Left lung (tissue), 10 donors: ENCODE data around the gene MAP1B. TPM values are rescaled to one million over a fixed set of nuclear protein-coding genes. Genes with fewer than 3 reads are reported as not detected.
"Not testable (repeated sequence)": the region's sequence is repeated elsewhere in the genome, so short reads cannot be mapped to it uniquely, and the experiment has no call there.

Source experiments
- ATAC-seq: fragments of 200-7000 bp; cut with Tn5 transposase; one replicate; pipeline ENCODE4 v1.9.1; 2020; ENCODE audit warnings: moderate library complexity
- DNase-seq, 4 donors: peaks; one replicate each; pipeline ENCODE4 v3.0.0-alpha.2; 2013 to 2020
- H3K27ac ChIP-seq, 2 donors: fragments of 200-600 bp; sonication (generic) in 1 of 2; one replicate each; pipeline versions ENCODE4 v1.5.0 to v1.8.0; 2020 to 2021
- H3K27me3 ChIP-seq, 2 donors: fragments of 200-600 bp; sonication (generic) in 1 of 2; one replicate each; pipeline versions ENCODE4 v1.5.0 to v1.8.0; 2020 to 2021
- H3K36me3 ChIP-seq, 2 donors: fragments of 200-600 bp; sonication (generic) in 1 of 2; one replicate each; pipeline versions ENCODE4 v1.5.0 to v1.8.0; 2020 to 2021
- H3K4me1 ChIP-seq, 2 donors: fragments of 200-600 bp; one replicate each; pipeline ENCODE4 v1.8.0; 2021
- H3K4me3 ChIP-seq, 2 donors: fragments of 200-600 bp; sonication (generic) in 1 of 2; one replicate each; pipeline versions ENCODE4 v1.5.0 to v1.8.0; 2020 to 2021; ENCODE audit warnings: mild to moderate bottlenecking in 1 of 2
- H3K9me3 ChIP-seq, 2 donors: fragments of 200-600 bp; sonication (generic) in 1 of 2; one replicate each; pipeline versions ENCODE4 v1.5.0 to v1.8.0; 2020 to 2021
- CTCF ChIP-seq, 2 donors: fragments of 200-600 bp; sonication (generic) in 1 of 2; IDR thresholded peaks; one replicate each; pipeline versions ENCODE4 v1.5.0 to v1.8.0; 2021; ENCODE audit warnings: antibody characterized with exemption in 2 of 2
- intact Hi-C, 2 donors: fragments of 100-400 bp; cut with DNase I; formaldehyde crosslinking; loops; one replicate each; pipeline versions ENCODE4 v1.11.2 to v1.14.2; 2022
- polyA plus RNA-seq, 6 donors: library from polyadenylated mRNA; unstranded; fragments of 120-200 nt; gene quantifications; one replicate each; pipeline ENCODE4 v1.2.1, GENCODE V29; 2013; ENCODE audit not compliant: insufficient read length in 6 of 6
- total RNA-seq, 2 donors: library from RNA; stranded (reverse); fragmentation: NEBNext Ultra II Directional; extraction: Animal tissue kit (Norgen Biotek cat#: 25700); gene quantifications; one replicate each; pipeline ENCODE4 v1.2.1, GENCODE V29; 2021
- donor health status: DM: no; HTN: yes; CAD: no.
- donor health status: DM: no; HTN: no; CAD: no.

Gene MAP1B
- total and polyA plus RNA-seq, 8 donors, result 14.6 to 62.6 (median 23.3) TPM

DNA sequence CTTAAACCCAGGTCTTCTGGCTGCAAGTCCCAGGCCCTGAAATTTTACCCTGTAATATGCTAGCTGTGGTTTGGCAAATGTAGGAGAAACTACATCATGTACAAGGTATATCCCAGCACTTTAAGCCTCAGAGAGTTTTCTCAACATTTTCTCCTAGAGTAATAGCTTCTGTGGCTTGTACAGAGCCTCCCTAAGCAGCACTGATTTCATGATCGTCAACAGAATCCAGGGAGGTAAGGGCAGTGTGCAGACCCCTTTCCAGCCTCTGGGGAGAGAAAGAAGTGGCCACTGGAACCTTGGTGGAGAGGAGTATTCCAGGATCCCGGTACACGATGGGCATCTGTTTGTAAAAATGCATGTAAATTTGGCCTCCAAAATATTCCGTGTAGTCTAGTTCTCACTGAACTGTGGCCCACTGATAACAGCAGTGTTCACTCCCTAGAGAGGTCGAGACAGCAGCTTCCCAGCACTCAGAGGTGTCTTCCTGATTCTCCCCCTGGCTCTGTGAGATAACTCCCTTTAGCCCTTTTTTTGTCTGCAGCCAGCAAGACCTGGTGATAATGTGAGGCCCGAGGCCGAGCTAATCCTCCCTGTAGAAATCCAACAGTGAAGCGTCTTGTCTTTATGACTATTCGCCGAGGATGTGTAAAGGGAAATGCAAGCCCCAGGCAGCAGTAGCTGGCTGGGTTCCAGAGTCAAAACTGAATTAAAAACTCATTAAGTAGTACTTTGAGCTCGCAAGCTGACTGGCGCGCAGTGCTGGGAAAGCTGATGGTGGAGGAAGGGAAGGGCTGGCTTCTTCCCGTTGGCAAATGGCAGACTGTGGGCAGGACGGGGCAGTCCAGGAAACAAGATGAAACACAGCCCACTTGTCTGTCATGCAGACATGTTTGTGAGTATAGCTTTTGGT, 59.0 kb downstream of the MAP1B start:
- H3K4me1 ChIP-seq, result peaks cover 0 to 4% of the 10 kb centered on the region in 2 donors
- H3K27me3 ChIP-seq, result no peaks in the 10 kb centered on the region
- peak overlapping the region; percentile 6 to 41 for H3K27ac ChIP-seq
- ATAC-seq (peak; percentile 68), DNase-seq (peak in 3 of 4 donors; percentile 38 to 89 (median 82))
- H3K36me3 ChIP-seq, result no peaks in the 10 kb centered on the region
- no peak overlapping the region for H3K4me3 ChIP-seq
- no peaks in the 10 kb centered on the region for H3K9me3 ChIP-seq
- intact Hi-C loops, result no loop called here
- TF ChIP-seq CTCF (IDR thresholded peaks at IDR 0.05), result no peak

DNA sequence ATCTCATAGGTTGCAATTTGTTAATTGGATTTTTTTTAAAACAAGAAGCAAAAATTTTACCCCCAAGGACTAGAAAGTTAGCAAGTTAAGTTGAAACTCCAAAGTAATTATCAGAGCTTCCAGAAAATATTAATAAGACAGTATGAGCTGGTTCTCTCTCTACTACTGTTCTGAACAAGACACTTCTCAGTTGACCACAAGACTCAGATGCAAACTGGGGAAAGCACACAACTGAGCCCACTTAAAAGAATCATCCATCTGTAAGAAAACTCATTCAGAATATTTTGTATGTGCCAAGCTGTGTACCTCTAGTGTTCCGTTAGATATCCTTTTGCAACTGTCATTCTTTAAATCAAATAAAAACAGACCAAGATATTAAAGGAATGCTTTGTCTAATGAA, 60.0 kb downstream of the MAP1B start:
- intact Hi-C loops, result no loop called here
- no peaks in the 10 kb centered on the region for H3K36me3 ChIP-seq
- ATAC-seq (no peak), DNase-seq (no peak)
- H3K27me3 ChIP-seq, result no peaks in the 10 kb centered on the region
- no peak overlapping the region for H3K4me3 ChIP-seq
- peaks cover 0 to 4% of the 10 kb centered on the region in 2 donors for H3K4me1 ChIP-seq
- no peak overlapping the region for H3K27ac ChIP-seq
- no peaks in the 10 kb centered on the region for H3K9me3 ChIP-seq
- no peak for TF ChIP-seq CTCF (IDR thresholded peaks at IDR 0.05)

GRCh38 chr5:72167804-72168203, 60.5 kb downstream of the MAP1B start:
- DNase-seq (no peak), ATAC-seq (peak; percentile 41)
- H3K4me1 ChIP-seq, result peaks cover 0 to 4% of the 10 kb centered on the region in 2 donors
- no peak overlapping the region for H3K27ac ChIP-seq
- intact Hi-C loops, result no loop called here
- H3K36me3 ChIP-seq, result no peaks in the 10 kb centered on the region
- no peak overlapping the region for H3K4me3 ChIP-seq
- no peaks in the 10 kb centered on the region for H3K27me3 ChIP-seq
- H3K9me3 ChIP-seq, result no peaks in the 10 kb centered on the region
- TF ChIP-seq CTCF (IDR thresholded peaks at IDR 0.05), result no peak

DNA sequence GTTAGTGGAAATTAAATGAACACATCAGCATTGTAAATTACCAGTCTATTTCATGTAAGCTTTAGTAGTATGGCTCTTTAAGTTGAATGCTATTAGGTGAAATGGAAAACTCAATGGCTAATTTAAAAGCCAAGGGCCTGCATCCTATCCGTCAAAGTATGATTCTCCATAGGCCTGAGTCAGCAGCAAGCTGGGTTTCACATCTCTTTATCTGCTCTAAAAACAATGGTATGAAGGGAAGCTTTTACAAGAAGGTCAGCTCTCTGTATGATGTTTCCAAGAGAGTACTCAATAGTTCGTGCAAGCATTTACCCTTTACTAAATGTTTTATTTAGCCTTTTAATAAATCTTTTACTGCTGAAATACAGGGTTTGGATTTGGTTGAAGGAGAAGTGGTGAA, 62.8 kb downstream of the MAP1B start:
- no peaks in the 10 kb centered on the region for H3K27me3 ChIP-seq
- H3K27ac ChIP-seq, result no peak overlapping the region
- no peaks in the 10 kb centered on the region for H3K36me3 ChIP-seq
- TF ChIP-seq CTCF (IDR thresholded peaks at IDR 0.05), result no peak
- DNase-seq (no peak), ATAC-seq (no peak)
- peaks cover 0 to 4% of the 10 kb centered on the region in 2 donors for H3K4me1 ChIP-seq
- intact Hi-C loops, result no loop called here
- H3K4me3 ChIP-seq, result no peak overlapping the region
- no peaks in the 10 kb centered on the region for H3K9me3 ChIP-seq

DNA sequence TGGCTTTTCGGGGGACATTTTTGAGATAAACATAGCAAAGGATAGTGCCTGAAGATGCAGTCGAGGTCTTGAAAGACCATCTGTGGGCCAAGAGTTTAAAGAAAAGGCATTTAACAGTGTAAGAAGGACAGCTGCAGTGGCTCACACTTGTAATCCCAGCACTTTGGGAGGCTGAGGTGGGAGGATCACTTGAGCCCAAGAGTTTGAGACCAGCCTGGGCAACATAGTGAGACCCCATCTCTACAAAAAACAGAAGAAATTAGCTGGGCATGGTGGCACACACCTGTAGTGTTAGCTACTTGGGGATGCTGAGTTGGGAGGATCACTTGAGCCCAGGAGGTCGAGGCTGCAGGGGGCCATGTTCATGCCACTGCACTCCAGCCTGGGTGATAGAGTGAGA, 63.9 kb downstream of the MAP1B start:
- intact Hi-C loops, H3K4me3 ChIP-seq, H3K36me3 ChIP-seq, H3K4me1 ChIP-seq, H3K27ac ChIP-seq, ATAC-seq, H3K9me3 ChIP-seq, DNase-seq, H3K27me3 ChIP-seq: not testable (repeated sequence)
